Measurements from ENCODE around the gene OGG1. TPM values are rescaled to one million over a fixed set of nuclear protein-coding genes. Genes with fewer than 3 reads are reported as not detected.

Gene OGG1
- total and polyA plus RNA-seq, 2 experiments from 2014 or later, result 23.0 to 36.5 TPM

- TF ChIP-seq EZH2 (IDR thresholded peaks at IDR 0.05; ENCODE audit: insufficient read depth, poor library complexity, severe bottlenecking) (no peak), EZH2phosphoT487 (IDR thresholded peaks at IDR 0.05; ENCODE audit: insufficient read depth, low read depth) (no peak)
- no peak for DNase-seq
- H3K4me2 ChIP-seq (ENCODE audit: unreplicated experiment), result no peak overlapping the region
Observed at GRCh38 chr3:9776896-9777693, 27.3 kb downstream of the OGG1 start.

GRCh38 chr3:9777694-9778021, 27.9 kb downstream of the OGG1 start:
- TF ChIP-seq EZH2 (IDR thresholded peaks at IDR 0.05; ENCODE audit: insufficient read depth, poor library complexity, severe bottlenecking) (no peak), EZH2phosphoT487 (IDR thresholded peaks at IDR 0.05; ENCODE audit: insufficient read depth, low read depth) (no peak)
- Histone ChIP-seq H3K9me3 (ENCODE audit: low read depth) (no peaks in the 10 kb centered on the region), H3K79me2 (ENCODE audit: insufficient read depth) (no peaks in the 10 kb centered on the region), H3K4me3 (no peak overlapping the region), H3K27me3 (replicated peaks; ENCODE audit: insufficient read depth) (no peaks in the 10 kb centered on the region), H3K36me3 (ENCODE audit: low read depth) (peaks cover 9% of the 10 kb centered on the region; the same call in 1 of the 2 replicates), H3K9me2 (ENCODE audit: insufficient read depth) (no peaks in the 10 kb centered on the region), H4K20me1 (ENCODE audit: insufficient read depth) (no peaks in the 10 kb centered on the region), H2AFZ (no peak overlapping the region), H3K9ac (peak overlapping the region; percentile 64), H3K27ac (peak overlapping the region; percentile 93), H3K4me1 (ENCODE audit: insufficient read depth) (peaks cover 23% of the 10 kb centered on the region), H3K4me2 (ENCODE audit: unreplicated experiment) (peak overlapping the region; percentile 16), H3F3A (ENCODE audit: insufficient read depth) (peaks cover 38% of the 10 kb centered on the region)
- in situ Hi-C loops (cut with MboI), result no loop called here
- DNase-seq, result no peak
- WGBS, 2 experiments (ENCODE audit: low coverage in 1 of 2, low lambda C conversion rate in 2 of 2, missing lambda C conversion rate in 2 of 2), result 44 to 58% methylated on average over 1 of the region's 1 CpG

More at GRCh38 chr3:9776896-9777693, 27.3 kb downstream of the OGG1 start:
- H3K9me3 ChIP-seq (ENCODE audit: low read depth), result no peaks in the 10 kb centered on the region
- H3K79me2 ChIP-seq (ENCODE audit: insufficient read depth), result no peaks in the 10 kb centered on the region
- H4K20me1 ChIP-seq (ENCODE audit: insufficient read depth), result no peaks in the 10 kb centered on the region
- peak overlapping the region; percentile 64; the same call in 1 of the 2 replicates for H3K9ac ChIP-seq
- no peak overlapping the region for H3K4me3 ChIP-seq
- peak overlapping the region; percentile 93 for H3K27ac ChIP-seq
- H2AFZ ChIP-seq, result no peak overlapping the region
- H3K9me2 ChIP-seq (ENCODE audit: insufficient read depth), result no peaks in the 10 kb centered on the region
- 0 out of 2 replicates have a peak, but pooled peaks cover 3% of the 10 kb centered on the region for H3K36me3 ChIP-seq (ENCODE audit: low read depth)
- 71 to 80% methylated on average over 5 of the region's 5 CpGs for WGBS, 2 experiments (ENCODE audit: low coverage in 1 of 2, low lambda C conversion rate in 2 of 2, missing lambda C conversion rate in 2 of 2)
- H3K27me3 ChIP-seq (replicated peaks; ENCODE audit: insufficient read depth), result no peaks in the 10 kb centered on the region
- peaks cover 38% of the 10 kb centered on the region for H3F3A ChIP-seq (ENCODE audit: insufficient read depth)
- peaks cover 23% of the 10 kb centered on the region for H3K4me1 ChIP-seq (ENCODE audit: insufficient read depth)
- in situ Hi-C loops (cut with MboI), result no loop called here

GRCh38 chr3:9778143-9779074, 28.7 kb downstream of the OGG1 start:
- Histone ChIP-seq H2AFZ (0 out of 2 replicates have a peak overlapping the region, but pooled peaks have one; percentile 23), H3K4me2 (ENCODE audit: unreplicated experiment) (peak overlapping the region; percentile 16), H4K20me1 (ENCODE audit: insufficient read depth) (no peaks in the 10 kb centered on the region), H3F3A (ENCODE audit: insufficient read depth) (peaks cover 38% of the 10 kb centered on the region), H3K4me3 (no peak overlapping the region), H3K27me3 (replicated peaks; ENCODE audit: insufficient read depth) (no peaks in the 10 kb centered on the region), H3K36me3 (ENCODE audit: low read depth) (peaks cover 15% of the 10 kb centered on the region; the same call in 1 of the 2 replicates), H3K27ac (peak overlapping the region; percentile 93), H3K4me1 (ENCODE audit: insufficient read depth) (peaks cover 23% of the 10 kb centered on the region), H3K9me3 (ENCODE audit: low read depth) (no peaks in the 10 kb centered on the region), H3K9ac (peak overlapping the region; percentile 67), H3K79me2 (ENCODE audit: insufficient read depth) (no peaks in the 10 kb centered on the region), H3K9me2 (ENCODE audit: insufficient read depth) (no peaks in the 10 kb centered on the region)
- peak; percentile 95 for DNase-seq
- 65 to 72% methylated on average over 5 of the region's 5 CpGs for WGBS, 2 experiments (ENCODE audit: low coverage in 1 of 2, low lambda C conversion rate in 2 of 2, missing lambda C conversion rate in 2 of 2)
- no peak for TF ChIP-seq EZH2phosphoT487 (IDR thresholded peaks at IDR 0.05; ENCODE audit: insufficient read depth, low read depth)
- TF ChIP-seq EZH2 (IDR thresholded peaks at IDR 0.05; ENCODE audit: insufficient read depth, poor library complexity, severe bottlenecking), result no peak
- in situ Hi-C loops (cut with MboI), result no loop called here

GRCh38 chr3:9779075-9779593, 29.4 kb downstream of the OGG1 start:
- no peaks in the 10 kb centered on the region for H3K9me3 ChIP-seq (ENCODE audit: low read depth)
- peaks cover 38% of the 10 kb centered on the region for H3F3A ChIP-seq (ENCODE audit: insufficient read depth)
- in situ Hi-C loops (cut with MboI), result no loop called here
- peak overlapping the region; percentile 67 for H3K9ac ChIP-seq
- H3K4me3 ChIP-seq, result no peak overlapping the region
- no peak overlapping the region for H3K4me2 ChIP-seq (ENCODE audit: unreplicated experiment)
- H3K27me3 ChIP-seq (replicated peaks; ENCODE audit: insufficient read depth), result no peaks in the 10 kb centered on the region
- no peaks in the 10 kb centered on the region for H3K79me2 ChIP-seq (ENCODE audit: insufficient read depth)
- WGBS, 2 experiments (ENCODE audit: low coverage in 1 of 2, low lambda C conversion rate in 2 of 2, missing lambda C conversion rate in 2 of 2), result 79 to 80% methylated on average over 5 to 6 of the region's 6 CpGs
- TF ChIP-seq EZH2 (IDR thresholded peaks at IDR 0.05; ENCODE audit: insufficient read depth, poor library complexity, severe bottlenecking) (no peak), EZH2phosphoT487 (IDR thresholded peaks at IDR 0.05; ENCODE audit: insufficient read depth, low read depth) (no peak)
- no peaks in the 10 kb centered on the region for H4K20me1 ChIP-seq (ENCODE audit: insufficient read depth)
- peaks cover 15% of the 10 kb centered on the region; the same call in 1 of the 2 replicates for H3K36me3 ChIP-seq (ENCODE audit: low read depth)
- H2AFZ ChIP-seq, result no peak overlapping the region
- peak overlapping the region; percentile 93 for H3K27ac ChIP-seq
- H3K9me2 ChIP-seq (ENCODE audit: insufficient read depth), result no peaks in the 10 kb centered on the region
- no peak for DNase-seq
- H3K4me1 ChIP-seq (ENCODE audit: insufficient read depth), result peaks cover 23% of the 10 kb centered on the region
